HUES48 (cell line): ENCODE data around the gene FAM13A.
"Not testable (repeated sequence)": the region's sequence is repeated elsewhere in the genome, so short reads cannot be mapped to it uniquely, and the experiment has no call there.

ENCODE experiments used
- H3K27ac ChIP-seq: one replicate; pipeline ENCODE4 v1.7.0; 2013; ENCODE audit warnings: low read depth, low read length, inconsistent platforms
- H3K27me3 ChIP-seq: 2 replicates; pipeline ENCODE4 v1.6.1; 2013; ENCODE audit warnings: mild to moderate bottlenecking, low read length; ENCODE audit not compliant: control insufficient read depth, insufficient read depth
- H3K36me3 ChIP-seq: 2 replicates; pipeline ENCODE4 v1.6.1; 2013; ENCODE audit warnings: low read length; ENCODE audit not compliant: control insufficient read depth, insufficient read depth
- H3K4me1 ChIP-seq: 2 replicates; pipeline ENCODE4 v1.6.1; 2013; ENCODE audit warnings: mild to moderate bottlenecking, low read length; ENCODE audit not compliant: control insufficient read depth, insufficient read depth
- H3K4me3 ChIP-seq: 2 replicates; pipeline ENCODE4 v1.5.1; 2013; ENCODE audit warnings: mild to moderate bottlenecking, low read depth, low read length
- H3K9ac ChIP-seq: 2 replicates; pipeline ENCODE4 v1.6.1; 2013; ENCODE audit warnings: mild to moderate bottlenecking, low read depth, low read length, moderate library complexity
- H3K9me3 ChIP-seq: 2 replicates; pipeline ENCODE4 v1.6.1; 2013; ENCODE audit warnings: low read length; ENCODE audit not compliant: control insufficient read depth, insufficient read depth

FAM13A gene

DNA sequence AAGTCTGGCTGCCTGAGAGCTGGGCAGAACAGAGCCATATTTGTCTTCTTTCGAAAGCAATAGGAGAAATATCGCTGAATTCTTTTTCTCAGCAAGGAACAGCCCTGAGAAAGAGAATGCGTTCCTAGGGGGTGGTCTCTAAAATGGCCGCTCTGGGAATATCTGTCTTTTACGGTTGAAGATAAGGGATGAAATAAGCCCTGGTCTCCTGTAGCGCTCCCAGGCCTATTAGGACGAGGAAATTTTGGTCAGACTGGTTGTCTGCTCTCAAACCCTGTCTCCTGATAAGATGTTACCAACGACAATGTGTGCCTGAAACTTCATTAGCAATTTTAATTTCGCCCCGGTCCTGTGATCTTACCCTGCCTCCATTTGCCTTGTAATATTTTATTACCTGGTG is 42.1 kb downstream of the FAM13A start:
- not testable (repeated sequence) for H3K27ac ChIP-seq, H3K9me3 ChIP-seq, H3K4me3 ChIP-seq, H3K4me1 ChIP-seq, H3K27me3 ChIP-seq, H3K9ac ChIP-seq
- H3K36me3 ChIP-seq = peaks cover 63% of the 10 kb centered on the region

DNA sequence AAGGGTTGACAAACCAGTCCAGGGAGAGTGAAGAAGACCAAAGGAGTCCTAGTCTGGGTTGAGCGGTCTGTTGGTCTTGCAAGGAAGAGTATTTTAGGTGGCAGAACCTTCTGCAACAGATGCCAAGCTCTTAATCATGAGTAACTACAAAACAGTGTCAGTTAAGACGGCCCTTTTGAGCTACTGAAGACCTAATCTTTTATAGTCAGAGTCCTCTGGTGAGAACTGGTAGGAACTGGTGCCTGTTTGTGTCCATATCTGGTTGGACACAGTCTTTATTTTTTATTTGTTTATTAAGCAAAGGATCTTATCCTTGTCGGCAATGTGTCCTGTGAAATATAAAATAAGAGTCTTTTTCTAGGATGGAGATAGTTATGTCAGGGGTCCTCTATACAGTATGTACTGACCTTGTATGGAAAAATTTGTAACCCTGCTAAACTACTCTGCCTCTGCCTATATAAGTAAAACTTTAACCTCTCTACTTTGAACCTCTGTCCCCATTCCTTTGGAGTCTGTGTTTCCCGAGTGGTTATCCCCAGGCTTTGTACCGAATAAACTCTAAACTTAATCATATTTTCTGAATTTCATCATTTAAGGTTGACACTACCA is 47.1 kb downstream of the FAM13A start:
- Histone ChIP-seq H3K9me3 (no peaks in the 10 kb centered on the region), H3K36me3 (peaks cover 40% of the 10 kb centered on the region), H3K27me3 (no peaks in the 10 kb centered on the region), H3K4me3 (no peak overlapping the region), H3K9ac (no peak overlapping the region), H3K4me1 (0 out of 2 replicates have a peak, but pooled peaks cover 4% of the 10 kb centered on the region), H3K27ac (no peak overlapping the region)

DNA sequence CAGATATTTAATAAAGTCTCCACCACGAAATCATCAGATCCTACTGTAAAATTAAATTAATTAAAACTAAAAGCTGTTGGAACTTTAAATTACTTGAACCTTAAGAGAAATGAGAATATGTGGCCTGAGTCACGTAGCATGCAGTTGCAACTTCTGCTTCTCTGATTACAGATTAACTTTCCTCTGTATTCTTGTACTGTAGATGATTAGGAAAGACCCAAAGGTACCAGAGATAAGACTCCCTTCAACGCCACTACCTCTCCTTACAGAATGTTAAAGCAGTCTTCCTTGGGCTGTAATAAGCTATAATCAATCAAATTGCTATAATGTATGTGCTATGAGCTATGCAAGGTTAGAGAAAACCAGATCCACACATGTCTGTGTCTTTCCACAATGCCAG is 47.9 kb downstream of the FAM13A start:
- no peak overlapping the region for H3K9ac ChIP-seq
- no peaks in the 10 kb centered on the region for H3K9me3 ChIP-seq
- 0 out of 2 replicates have a peak, but pooled peaks cover 4% of the 10 kb centered on the region for H3K4me1 ChIP-seq
- no peak overlapping the region for H3K27ac ChIP-seq
- peaks cover 32% of the 10 kb centered on the region for H3K36me3 ChIP-seq
- no peak overlapping the region for H3K4me3 ChIP-seq
- no peaks in the 10 kb centered on the region for H3K27me3 ChIP-seq

DNA sequence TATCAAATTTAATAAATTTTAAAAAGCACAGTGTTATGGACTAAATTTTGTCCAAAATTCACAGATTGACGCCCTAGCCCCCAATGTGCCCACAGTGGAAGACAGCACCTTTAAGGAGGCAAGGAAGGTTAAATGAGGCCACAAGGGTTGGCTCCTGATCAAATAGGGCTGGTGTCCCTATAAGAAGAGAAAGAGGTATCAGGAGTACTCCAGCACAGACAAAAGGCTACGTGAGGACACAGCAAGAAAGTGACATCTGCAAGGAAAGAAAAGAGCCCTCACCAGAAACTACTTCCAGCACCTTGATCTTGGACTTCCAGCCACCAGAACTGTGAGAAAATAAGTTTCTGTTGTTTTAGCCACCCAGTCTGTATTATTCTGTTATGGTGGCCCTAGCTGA is 48.8 kb downstream of the FAM13A start:
- no peaks in the 10 kb centered on the region for H3K27me3 ChIP-seq
- no peak overlapping the region for H3K9ac ChIP-seq
- no peak overlapping the region for H3K27ac ChIP-seq
- H3K36me3 ChIP-seq = peaks cover 23% of the 10 kb centered on the region
- no peak overlapping the region for H3K4me3 ChIP-seq
- no peaks in the 10 kb centered on the region for H3K9me3 ChIP-seq
- H3K4me1 ChIP-seq = 0 out of 2 replicates have a peak, but pooled peaks cover 4% of the 10 kb centered on the region

DNA sequence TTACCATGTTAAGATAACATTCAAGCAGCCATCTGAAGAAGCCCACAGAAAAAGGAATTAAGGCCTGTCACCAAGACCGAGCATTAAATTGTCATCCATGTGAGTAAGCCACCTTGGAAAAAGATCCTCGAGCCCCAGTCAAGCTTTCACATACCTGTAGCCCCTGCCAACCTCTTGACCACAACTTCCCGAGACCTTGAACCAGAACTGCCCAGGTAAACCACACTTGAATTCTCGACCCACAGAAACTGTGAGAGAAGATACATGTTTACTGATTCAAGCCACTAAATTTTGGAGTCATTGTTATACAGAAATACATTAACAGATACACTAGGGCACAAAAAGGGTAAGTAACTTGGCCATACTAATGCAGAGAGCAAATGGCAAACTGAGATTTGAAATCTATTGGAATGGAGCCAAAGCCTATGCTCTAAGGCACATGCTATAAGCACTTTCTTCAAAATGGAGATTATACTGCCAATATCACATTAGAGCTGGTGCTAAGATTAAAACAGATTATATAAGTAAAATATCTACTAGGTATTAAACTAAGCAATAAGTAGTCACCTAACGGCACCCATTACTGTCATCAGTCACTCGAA is 49.5 kb downstream of the FAM13A start:
- Histone ChIP-seq H3K9me3 (no peaks in the 10 kb centered on the region), H3K4me3 (no peak overlapping the region), H3K27me3 (no peaks in the 10 kb centered on the region), H3K4me1 (0 out of 2 replicates have a peak, but pooled peaks cover 5% of the 10 kb centered on the region), H3K9ac (no peak overlapping the region), H3K27ac (no peak overlapping the region), H3K36me3 (peaks cover 23% of the 10 kb centered on the region)

DNA sequence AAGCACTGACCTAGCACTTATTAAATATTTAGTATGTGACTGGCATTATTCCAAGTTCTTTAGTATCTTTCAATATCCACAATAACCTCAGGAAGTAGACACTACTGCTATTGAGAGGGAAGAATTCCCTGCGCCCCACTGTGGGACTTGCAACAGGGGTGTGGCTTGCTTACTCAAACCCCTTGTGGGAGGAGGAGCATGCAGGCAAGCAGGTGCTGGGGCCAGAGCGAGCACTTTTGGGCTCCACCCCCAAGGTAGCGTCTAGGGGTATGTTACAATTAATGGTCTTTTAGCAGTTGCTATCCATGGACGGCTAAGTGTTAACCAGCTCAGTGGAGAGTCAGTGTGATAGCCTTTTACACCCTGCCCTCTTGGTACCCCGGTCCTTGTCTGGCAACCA is 50.7 kb downstream of the FAM13A start:
- Histone ChIP-seq H3K9ac (no peak overlapping the region), H3K4me1 (peaks cover 8% of the 10 kb centered on the region; the same call in 1 of the 2 replicates), H3K9me3 (no peaks in the 10 kb centered on the region), H3K36me3 (peaks cover 18% of the 10 kb centered on the region), H3K4me3 (no peak overlapping the region), H3K27ac (no peak overlapping the region), H3K27me3 (no peaks in the 10 kb centered on the region)

DNA sequence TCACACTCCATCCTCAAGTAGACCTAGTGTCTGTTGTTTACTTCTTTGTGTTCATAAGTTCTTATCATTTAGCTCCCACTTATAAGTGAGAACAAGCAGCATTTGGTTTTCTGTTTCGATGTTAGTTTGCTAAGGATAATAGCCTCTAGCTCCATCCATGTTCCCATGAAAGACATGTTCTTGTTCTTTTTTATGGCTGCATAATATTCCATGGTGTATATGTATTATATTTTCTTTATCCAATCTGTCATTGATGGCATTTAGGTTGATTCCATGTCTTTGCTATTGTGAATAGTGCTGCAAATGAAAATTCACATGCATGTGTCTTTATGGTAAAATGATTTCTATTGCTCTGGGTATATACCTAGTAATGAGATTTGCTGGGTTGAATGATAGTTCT is 51.9 kb downstream of the FAM13A start:
- H3K9me3 ChIP-seq, H3K4me1 ChIP-seq, H3K27ac ChIP-seq, H3K9ac ChIP-seq, H3K4me3 ChIP-seq, H3K27me3 ChIP-seq: not testable (repeated sequence)
- H3K36me3 ChIP-seq = peaks cover 15% of the 10 kb centered on the region

DNA sequence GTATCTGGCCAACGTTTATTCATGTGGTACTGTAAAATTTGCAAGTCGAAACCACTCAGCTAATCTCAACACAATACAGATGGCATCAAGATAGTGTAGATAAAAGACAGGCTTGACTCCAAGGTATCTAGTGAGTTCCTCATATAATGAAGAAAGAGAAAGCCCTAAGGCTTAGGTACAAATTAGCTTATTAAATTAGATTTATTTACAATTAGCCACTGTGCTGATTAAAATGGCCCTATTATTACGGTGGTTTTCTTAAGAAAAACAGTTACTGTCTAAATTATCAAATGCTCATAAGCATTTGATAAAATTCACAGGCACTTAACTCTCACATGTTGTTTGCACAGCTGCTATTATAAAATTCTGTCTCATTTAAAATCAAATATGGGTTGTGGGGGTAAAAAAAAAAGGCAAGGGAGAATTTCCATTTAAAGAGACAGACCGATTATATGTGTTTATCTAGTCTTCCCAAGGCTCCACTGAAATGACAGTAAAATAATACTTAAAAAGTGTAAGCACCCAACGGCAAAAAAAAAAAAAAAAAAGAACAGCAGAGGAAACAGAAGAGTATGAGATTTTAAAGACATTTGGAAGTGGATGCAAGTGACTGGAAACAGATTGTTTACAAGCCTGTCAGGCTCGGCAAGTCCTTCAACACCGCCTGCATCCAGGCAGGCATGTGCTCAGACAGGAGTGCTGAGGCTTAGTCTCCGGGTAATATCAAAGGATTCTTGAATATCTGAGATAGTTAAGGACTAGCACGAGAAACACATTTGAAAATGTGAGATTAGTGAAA is 55.1 kb downstream of the FAM13A start:
- Histone ChIP-seq H3K9me3 (no peaks in the 10 kb centered on the region), H3K27ac (no peak overlapping the region)

DNA sequence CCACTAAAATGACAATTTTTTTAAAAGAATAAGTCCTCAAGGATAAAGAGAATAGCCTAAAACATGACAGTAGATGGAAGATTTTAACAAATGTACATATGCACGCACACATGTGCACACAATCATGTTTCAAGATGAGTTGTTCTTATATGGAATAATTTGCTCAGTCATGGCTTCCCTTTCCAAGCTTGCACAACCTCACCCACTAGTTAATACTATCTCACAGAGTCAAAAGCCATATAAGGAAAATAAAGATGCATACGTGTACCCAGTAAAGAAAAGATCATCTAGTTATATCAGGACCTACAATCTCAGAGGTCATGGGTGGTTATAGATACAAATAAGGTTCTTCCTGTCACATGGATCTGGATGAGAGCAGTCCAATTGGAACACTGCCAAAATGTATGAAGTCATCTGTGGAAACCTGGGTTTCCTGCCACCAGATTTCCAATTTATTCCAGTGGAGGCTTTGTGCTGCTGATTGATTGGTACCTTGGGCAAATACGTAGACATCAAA is 56.1 kb downstream of the FAM13A start:
- Histone ChIP-seq H3K27me3 (no peaks in the 10 kb centered on the region), H3K27ac (no peak overlapping the region), H3K9ac (no peak overlapping the region), H3K4me3 (no peak overlapping the region), H3K36me3 (peaks cover 4% of the 10 kb centered on the region; the same call in 1 of the 2 replicates), H3K9me3 (no peaks in the 10 kb centered on the region), H3K4me1 (peaks cover 5% of the 10 kb centered on the region; the same call in 1 of the 2 replicates)

More for the DNA sequence above, 55.1 kb downstream of the FAM13A start:
- no peaks in the 10 kb centered on the region for H3K27me3 ChIP-seq
- no peak overlapping the region for H3K4me3 ChIP-seq
- peaks cover 14% of the 10 kb centered on the region; the same call in 1 of the 2 replicates for H3K36me3 ChIP-seq
- peaks cover 5% of the 10 kb centered on the region; the same call in 1 of the 2 replicates for H3K4me1 ChIP-seq
- no peak overlapping the region for H3K9ac ChIP-seq

DNA sequence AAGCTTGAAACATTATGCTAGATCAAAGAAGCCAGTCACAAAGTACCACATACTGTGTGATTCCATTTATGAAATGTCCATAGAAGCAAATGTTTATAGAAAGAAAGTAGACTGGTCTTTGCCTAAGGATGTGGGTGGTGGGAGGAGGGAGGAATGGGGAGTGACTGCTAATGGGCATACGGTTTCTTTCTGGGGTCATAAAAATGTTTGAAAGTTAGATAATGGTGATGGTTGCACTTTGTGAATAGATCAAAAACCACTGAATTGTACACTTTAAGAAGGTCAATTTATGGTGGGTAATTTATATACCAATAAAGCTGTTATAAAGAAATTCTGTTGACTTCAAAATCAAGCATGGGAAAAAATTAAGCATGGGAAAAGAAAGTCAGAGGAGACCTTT is 56.6 kb downstream of the FAM13A start:
- no peaks in the 10 kb centered on the region for H3K9me3 ChIP-seq
- no peak overlapping the region for H3K4me3 ChIP-seq
- H3K4me1 ChIP-seq = peaks cover 5% of the 10 kb centered on the region; the same call in 1 of the 2 replicates
- no peak overlapping the region for H3K9ac ChIP-seq
- H3K36me3 ChIP-seq = peaks cover 4% of the 10 kb centered on the region; the same call in 1 of the 2 replicates
- H3K27ac ChIP-seq = no peak overlapping the region
- no peaks in the 10 kb centered on the region for H3K27me3 ChIP-seq
